OCI-LY1 (cell line): Measurements from ENCODE around the gene WDPCP.

ENCODE experiments used
- H2AFZ ChIP-seq: fragments of 200-600 bp; sonication (generic), shearing (Covaris generic); 2 replicates; pipeline ENCODE4 v1.6.0; 2014; ENCODE audit warnings: antibody characterized with exemption, mild to moderate bottlenecking, low read length
- H3F3A ChIP-seq: fragments of 200-600 bp; sonication (generic), shearing (Covaris generic); 2 replicates; pipeline ENCODE4 v1.6.0; 2014; ENCODE audit warnings: mild to moderate bottlenecking, antibody characterized with exemption, low read length, moderate library complexity; ENCODE audit not compliant: insufficient read depth
- H3K27ac ChIP-seq: fragments of 200-600 bp; sonication (generic); 2 replicates; pipeline ENCODE4 v1.5.1; 2014; ENCODE audit warnings: low read length, mixed run types, mild to moderate bottlenecking, low read depth; ENCODE audit not compliant: poor library complexity, severe bottlenecking
- H3K27me3 ChIP-seq: fragments of 200-600 bp; sonication (generic); 2 replicates; pipeline ENCODE4 v1.6.0; 2014; ENCODE audit warnings: antibody characterized with exemption, mild to moderate bottlenecking, low read length, moderate library complexity; ENCODE audit not compliant: insufficient read depth
- H3K36me3 ChIP-seq: fragments of 200-600 bp; sonication (generic); 2 replicates; pipeline ENCODE4 v1.6.1; 2014; ENCODE audit warnings: mild to moderate bottlenecking, antibody characterized with exemption, low read length, moderate library complexity, mixed read lengths; ENCODE audit not compliant: insufficient read depth
- H3K4me1 ChIP-seq: fragments of 200-600 bp; sonication (generic); 2 replicates; pipeline ENCODE4 v1.5.1; 2014; ENCODE audit warnings: mild to moderate bottlenecking, low read length, moderate library complexity; ENCODE audit not compliant: insufficient read depth, severe bottlenecking
- H3K4me2 ChIP-seq: fragments of 200-600 bp; sonication (generic), shearing (Covaris generic); 2 replicates; pipeline ENCODE4 v1.6.1; 2014; ENCODE audit warnings: low read length
- H3K4me3 ChIP-seq: fragments of 200-600 bp; sonication (generic); 2 replicates; pipeline ENCODE4 v1.5.1; 2014; ENCODE audit warnings: low read length, low read depth, mild to moderate bottlenecking, mixed read lengths; ENCODE audit not compliant: poor library complexity, severe bottlenecking
- H3K79me2 ChIP-seq: fragments of 200-600 bp; shearing (Covaris generic); 2 replicates; pipeline ENCODE4 v1.6.1; 2016; ENCODE audit warnings: mixed run types, low read length, mixed read lengths; ENCODE audit not compliant: insufficient read depth
- H3K9ac ChIP-seq: fragments of 200-600 bp; sonication (generic), shearing (Covaris generic); 2 replicates; pipeline ENCODE4 v1.6.1; 2014; ENCODE audit warnings: mild to moderate bottlenecking, low read length, mixed read lengths
- H3K9me2 ChIP-seq: fragments of 200-600 bp; sonication (generic), shearing (Covaris generic); 2 replicates; pipeline ENCODE4 v1.6.1; 2014; ENCODE audit warnings: low read depth, mild to moderate bottlenecking, low read length, mixed read lengths
- H3K9me3 ChIP-seq: fragments of 200-600 bp; shearing (Covaris generic); 2 replicates; pipeline ENCODE4 v1.6.1; 2014; ENCODE audit warnings: low read length, mixed read lengths
- H4K20me1 ChIP-seq: fragments of 200-600 bp; sonication (generic), shearing (Covaris generic); 2 replicates; pipeline ENCODE4 v1.6.0; 2016; ENCODE audit warnings: mild to moderate bottlenecking, low read length; ENCODE audit not compliant: insufficient read depth
- CTCF ChIP-seq: fragments of 200-600 bp; sonication (generic), shearing (Covaris generic); IDR thresholded peaks from 2 replicates; pipeline ENCODE4 v1.5.1; 2017; ENCODE audit warnings: mild to moderate bottlenecking, antibody characterized with exemption, low read length, moderate library complexity, mixed read lengths
- EZH2 ChIP-seq: fragments of 200-600 bp; sonication (generic), shearing (Covaris generic); IDR thresholded peaks from 2 replicates; pipeline ENCODE4 v1.8.0; 2017; ENCODE audit warnings: borderline replicate concordance, mixed run types, mild to moderate bottlenecking, antibody characterized with exemption, low read length, moderate library complexity, mixed read lengths

WDPCP gene

GRCh38 chr2:63555931-63556330 lies 32.3 kb downstream of the WDPCP start:
- no peaks in the 10 kb centered on the region for H3K9me2 ChIP-seq
- no peaks in the 10 kb centered on the region for H4K20me1 ChIP-seq
- H3K27me3 ChIP-seq: no peaks in the 10 kb centered on the region
- no peak overlapping the region for H3K4me2 ChIP-seq
- H3K4me3 ChIP-seq: no peak overlapping the region
- H3F3A ChIP-seq: no peaks in the 10 kb centered on the region
- H3K27ac ChIP-seq: no peak overlapping the region
- no peaks in the 10 kb centered on the region for H3K36me3 ChIP-seq
- no peaks in the 10 kb centered on the region for H3K9me3 ChIP-seq
- TF ChIP-seq CTCF (no peak), EZH2 (no peak)
- no peak overlapping the region for H3K9ac ChIP-seq
- H3K4me1 ChIP-seq: no peaks in the 10 kb centered on the region
- no peak overlapping the region for H2AFZ ChIP-seq
- no peaks in the 10 kb centered on the region for H3K79me2 ChIP-seq

- Histone ChIP-seq H3K4me1 (no peaks in the 10 kb centered on the region), H3K4me2 (no peak overlapping the region), H2AFZ (no peak overlapping the region), H3K79me2 (no peaks in the 10 kb centered on the region), H3K36me3 (no peaks in the 10 kb centered on the region), H3K27ac (no peak overlapping the region), H3K9me3 (no peaks in the 10 kb centered on the region), H3K4me3 (no peak overlapping the region), H4K20me1 (no peaks in the 10 kb centered on the region), H3K9me2 (no peaks in the 10 kb centered on the region), H3K27me3 (no peaks in the 10 kb centered on the region), H3K9ac (no peak overlapping the region), H3F3A (no peaks in the 10 kb centered on the region)
- TF ChIP-seq EZH2 (no peak), CTCF (no peak)
Measured at GRCh38 chr2:63555299-63555698, 33.0 kb downstream of the WDPCP start.

GRCh38 chr2:63553049-63553448 lies 35.2 kb downstream of the WDPCP start:
- no peaks in the 10 kb centered on the region for H3K9me2 ChIP-seq
- H4K20me1 ChIP-seq: no peaks in the 10 kb centered on the region
- H3K36me3 ChIP-seq: no peaks in the 10 kb centered on the region
- H3K27ac ChIP-seq: no peak overlapping the region
- no peaks in the 10 kb centered on the region for H3K4me1 ChIP-seq
- no peaks in the 10 kb centered on the region for H3K79me2 ChIP-seq
- H3K9ac ChIP-seq: no peak overlapping the region
- H2AFZ ChIP-seq: no peak overlapping the region
- no peak overlapping the region for H3K4me3 ChIP-seq
- H3K9me3 ChIP-seq: no peaks in the 10 kb centered on the region
- H3K27me3 ChIP-seq: no peaks in the 10 kb centered on the region
- no peak for TF ChIP-seq CTCF
- TF ChIP-seq EZH2: no peak
- H3F3A ChIP-seq: no peaks in the 10 kb centered on the region
- H3K4me2 ChIP-seq: no peak overlapping the region
